Measurements from ENCODE around the gene KHNYN.
A peak's percentile ranks its signal among the peaks of the same experiment; 100 is the strongest.
"Not testable (repeated sequence)": the region's sequence is repeated elsewhere in the genome, so short reads cannot be mapped to it uniquely, and the experiment has no call there.

Gene KHNYN

GRCh38 chr14:24437020-24437735 lies 7.4 kb downstream of the KHNYN start:
- no peak for DNase-seq (ENCODE audit: low read depth in 3 of 3, low spot score in 1 of 3)

- no peak for DNase-seq (ENCODE audit: low read depth in 3 of 3, low spot score in 1 of 3)
These were observed 7.9 kb downstream of the KHNYN start for GRCh38 chr14:24437736-24438067.

- no peak for DNase-seq (ENCODE audit: low read depth in 3 of 3, low spot score in 1 of 3)
These were observed 8.7 kb downstream of the KHNYN start for GRCh38 chr14:24438223-24439097.

GRCh38 chr14:24439257-24439656 lies 9.5 kb downstream of the KHNYN start:
- no peak for DNase-seq (ENCODE audit: low read depth in 3 of 3, low spot score in 1 of 3)

GRCh38 chr14:24439830-24440605 lies 10.3 kb downstream of the KHNYN start:
- DNase-seq (ENCODE audit: low read depth in 3 of 3, low spot score in 1 of 3): no peak

- DNase-seq (ENCODE audit: low read depth in 3 of 3, low spot score in 1 of 3): no peak
These were observed 11.0 kb downstream of the KHNYN start for GRCh38 chr14:24440606-24441399.

GRCh38 chr14:24441485-24441884 lies 11.7 kb downstream of the KHNYN start:
- no peak for DNase-seq (ENCODE audit: low read depth in 3 of 3, low spot score in 1 of 3)

- no peak for DNase-seq (ENCODE audit: low read depth in 3 of 3, low spot score in 1 of 3)
These were observed 12.1 kb downstream of the KHNYN start for GRCh38 chr14:24441904-24442239.

- peak; percentile 79 to 96 (median 95) for DNase-seq (ENCODE audit: low read depth in 3 of 3, low spot score in 1 of 3)
These were observed 12.7 kb downstream of the KHNYN start, which contains the start of gene SDR39U1 for GRCh38 chr14:24442240-24443052. Gene SDR39U1, minus strand, starts transcription at chr14:24442776. Its CDS starts 7 bp downstream, at chr14:24442769.

GRCh38 chr14:24443053-24443665 lies 13.4 kb downstream of the KHNYN start:
- no peak for DNase-seq (ENCODE audit: low read depth in 3 of 3, low spot score in 1 of 3)

GRCh38 chr14:24450828-24451227 lies 21.1 kb downstream of the KHNYN start:
- not testable (repeated sequence) for DNase-seq (ENCODE audit: low read depth in 3 of 3, low spot score in 1 of 3)

- no peak for DNase-seq (ENCODE audit: low read depth in 3 of 3, low spot score in 1 of 3)
These were observed 27.2 kb downstream of the KHNYN start for GRCh38 chr14:24456980-24457379.

GRCh38 chr14:24458736-24459135 lies 29.0 kb downstream of the KHNYN start:
- no peak for DNase-seq (ENCODE audit: low read depth in 3 of 3, low spot score in 1 of 3)

GRCh38 chr14:24459331-24459730 lies 29.6 kb downstream of the KHNYN start:
- DNase-seq (ENCODE audit: low read depth in 3 of 3, low spot score in 1 of 3): no peak

- no peak for DNase-seq (ENCODE audit: low read depth in 3 of 3, low spot score in 1 of 3)
These were observed 31.6 kb downstream of the KHNYN start for GRCh38 chr14:24461336-24461735.

GRCh38 chr14:24463017-24463883 lies 33.5 kb downstream of the KHNYN start:
- DNase-seq (ENCODE audit: low read depth in 3 of 3, low spot score in 1 of 3): no peak

GRCh38 chr14:24463884-24464785 lies 34.4 kb downstream of the KHNYN start:
- no peak for DNase-seq (ENCODE audit: low read depth in 3 of 3, low spot score in 1 of 3)

- no peak for DNase-seq (ENCODE audit: low read depth in 3 of 3, low spot score in 1 of 3)
These were observed 35.6 kb downstream of the KHNYN start for GRCh38 chr14:24465368-24465767.

Data from stimulated activated CD4-positive, alpha-beta T cell treated with anti-CD3 and anti-CD28 coated beads, TNF-alpha, amount 100 ng/mL, for 1 hour (primary cell).